HG02870 (cell line): ENCODE data around the gene AIFM2.
"Not testable (repeated sequence)": the region's sequence is repeated elsewhere in the genome, so short reads cannot be mapped to it uniquely, and the experiment has no call there.

Experiments used
- ATAC-seq: cut with Tn5 transposase; IDR thresholded peaks from one replicate; pipeline ENCODE4 v1.9.1; 2021; ENCODE audit warnings: mild to moderate bottlenecking, moderate library complexity; ENCODE audit not compliant: unreplicated experiment

The AIFM2 gene

DNA sequence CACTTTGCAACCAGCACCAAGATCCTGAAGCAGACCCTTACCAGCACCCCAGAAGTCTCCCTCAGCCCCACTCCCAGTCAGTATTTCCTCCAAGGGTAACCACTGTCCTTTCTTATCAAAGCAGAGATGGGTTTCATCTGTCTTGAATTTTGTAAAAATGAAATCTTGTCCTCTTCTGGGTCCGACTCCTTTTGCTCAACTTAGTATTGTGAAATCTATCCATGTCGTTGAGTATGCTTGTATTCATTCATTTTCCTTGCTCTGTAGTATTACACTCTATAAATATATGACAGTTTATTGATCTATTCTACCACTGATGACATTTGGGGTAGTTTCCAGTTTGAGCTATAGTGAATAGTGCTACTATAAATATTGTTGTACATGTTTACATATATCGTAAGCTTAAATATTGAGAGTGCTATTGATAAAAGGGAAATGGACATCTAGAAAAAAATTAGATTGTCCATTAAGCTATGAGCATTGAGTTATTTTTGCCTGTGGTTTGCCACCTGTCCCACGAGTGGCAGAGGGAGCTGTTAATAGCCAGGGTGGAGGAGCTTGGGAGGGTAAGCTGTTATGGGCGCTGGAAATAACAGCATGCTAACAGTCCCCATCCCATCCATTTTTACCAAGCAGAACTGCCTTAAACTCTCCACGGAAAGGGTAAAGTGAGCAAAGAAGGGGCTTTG, 36.5 kb downstream of the AIFM2 start:
- ATAC-seq: no peak

DNA sequence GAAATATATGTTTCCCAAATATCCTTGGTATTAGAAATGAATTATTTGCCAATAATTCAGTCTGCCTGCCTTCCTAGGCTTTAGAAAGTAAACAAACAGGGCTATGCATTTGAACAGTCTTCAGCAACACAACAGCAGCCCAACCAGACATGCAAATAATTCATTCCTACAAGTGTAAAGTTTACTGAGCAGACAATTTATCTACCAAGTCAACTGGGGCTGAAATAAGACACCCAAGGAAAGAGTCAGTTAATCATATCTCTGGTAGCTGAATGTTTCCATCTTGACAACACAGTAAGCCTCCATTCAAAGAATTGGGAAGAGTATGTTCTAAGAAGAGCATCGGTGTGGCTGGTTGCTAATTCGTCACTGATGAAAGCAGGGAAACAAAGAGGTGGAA, 38.4 kb downstream of the AIFM2 start:
- ATAC-seq: no peak

DNA sequence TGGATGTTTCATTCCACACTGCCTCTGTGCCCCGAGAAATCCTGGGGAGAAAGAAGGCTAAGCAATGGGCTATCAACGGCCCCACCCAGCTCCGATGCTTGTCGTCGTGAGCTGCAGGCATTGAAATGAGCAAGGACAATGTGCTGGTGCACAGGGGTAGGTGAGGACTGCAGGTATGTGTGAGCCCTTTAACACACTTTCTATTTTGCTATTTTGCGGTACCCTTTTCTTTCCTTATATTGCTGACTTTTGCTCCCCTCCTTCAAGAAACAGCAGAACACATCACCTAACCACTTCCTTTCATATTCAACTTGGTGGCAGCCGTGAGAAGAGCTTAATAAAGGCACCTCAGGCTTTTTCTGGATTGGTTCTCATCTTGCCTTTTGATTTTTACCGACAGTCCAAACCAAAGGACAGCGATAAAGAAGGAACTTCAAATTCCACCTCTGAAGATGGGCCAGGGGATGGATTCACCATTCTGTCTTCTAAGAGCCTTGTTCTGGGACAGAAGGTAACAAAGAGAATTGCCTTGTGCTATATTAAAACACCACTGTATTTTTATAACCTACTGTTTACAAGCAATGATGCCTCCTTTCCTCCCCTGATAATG, 39.2 kb downstream of the AIFM2 start:
- no peak for ATAC-seq

DNA sequence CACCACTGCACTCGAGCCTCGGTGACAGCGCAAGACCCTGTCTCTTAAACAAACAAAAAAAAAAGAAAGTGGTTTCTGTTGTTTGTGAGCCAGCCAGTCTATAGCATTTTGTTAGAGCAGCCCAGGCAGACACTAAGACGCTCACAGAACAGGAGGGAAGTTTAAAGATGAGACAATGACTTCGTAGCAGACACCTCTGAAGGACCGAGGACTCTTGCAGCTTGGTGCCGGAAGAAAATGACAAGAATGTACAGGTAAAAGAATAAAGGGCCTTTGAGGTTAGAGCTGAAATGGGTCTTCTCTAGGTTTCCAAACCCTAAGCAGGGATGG, 40.3 kb downstream of the AIFM2 start:
- no peak for ATAC-seq

DNA sequence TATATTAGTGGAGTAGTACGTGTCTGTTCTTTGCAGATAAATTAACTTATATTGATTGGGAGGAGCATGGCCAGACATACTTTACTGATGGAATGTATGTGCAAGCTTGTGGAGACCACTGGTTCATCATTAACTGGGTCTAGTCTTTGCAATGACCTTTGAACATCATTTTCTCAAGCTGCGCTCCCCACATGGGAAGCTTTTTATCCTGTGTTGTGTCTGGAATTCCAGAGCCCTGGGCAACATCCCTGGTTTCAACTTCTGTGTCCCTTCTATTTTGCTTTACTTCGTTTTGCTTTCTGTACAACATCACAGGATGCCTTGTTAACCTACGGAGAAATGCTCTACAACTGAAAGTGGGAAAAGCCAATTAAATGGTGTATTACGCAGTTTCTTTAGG, 41.7 kb downstream of the AIFM2 start:
- no peak for ATAC-seq

DNA sequence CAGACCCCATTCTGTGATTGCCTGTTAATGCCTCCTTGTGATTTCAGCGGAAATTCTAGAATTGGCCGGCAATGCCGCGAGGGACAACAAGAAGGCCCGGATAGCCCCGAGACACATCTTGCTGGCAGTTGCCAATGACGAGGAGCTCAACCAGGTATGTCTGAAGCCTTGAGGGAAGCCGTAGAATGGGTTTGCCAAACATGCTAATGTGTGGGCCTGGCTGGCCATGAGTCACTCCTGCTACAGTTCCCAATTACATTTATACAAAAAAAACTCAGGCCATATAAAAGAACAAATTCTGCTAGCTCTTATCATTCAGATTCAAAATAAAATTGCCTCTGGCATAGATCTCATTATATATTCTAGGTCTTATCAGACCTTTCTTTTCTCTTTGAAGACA, 42.6 kb downstream of the AIFM2 start:
- ATAC-seq: no peak

DNA sequence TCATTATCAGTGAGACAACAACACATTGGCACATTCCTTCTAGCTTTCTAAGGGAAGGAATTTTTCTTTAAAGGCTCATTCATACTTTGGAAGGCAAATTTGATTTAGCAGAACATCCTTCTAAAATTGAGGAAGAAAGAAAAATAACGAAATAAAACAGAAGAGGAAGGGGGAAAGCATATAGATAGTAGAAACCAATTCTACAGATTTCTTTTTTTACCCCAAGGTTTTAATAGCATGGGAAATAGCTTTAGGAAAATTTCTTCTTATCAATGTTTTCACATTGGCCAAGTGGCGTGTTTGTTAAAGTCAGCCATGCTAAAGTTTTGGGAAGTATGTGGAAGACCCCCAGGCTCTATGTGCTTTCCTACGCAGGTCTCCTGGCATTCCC, 44.3 kb downstream of the AIFM2 start:
- no peak for ATAC-seq

DNA sequence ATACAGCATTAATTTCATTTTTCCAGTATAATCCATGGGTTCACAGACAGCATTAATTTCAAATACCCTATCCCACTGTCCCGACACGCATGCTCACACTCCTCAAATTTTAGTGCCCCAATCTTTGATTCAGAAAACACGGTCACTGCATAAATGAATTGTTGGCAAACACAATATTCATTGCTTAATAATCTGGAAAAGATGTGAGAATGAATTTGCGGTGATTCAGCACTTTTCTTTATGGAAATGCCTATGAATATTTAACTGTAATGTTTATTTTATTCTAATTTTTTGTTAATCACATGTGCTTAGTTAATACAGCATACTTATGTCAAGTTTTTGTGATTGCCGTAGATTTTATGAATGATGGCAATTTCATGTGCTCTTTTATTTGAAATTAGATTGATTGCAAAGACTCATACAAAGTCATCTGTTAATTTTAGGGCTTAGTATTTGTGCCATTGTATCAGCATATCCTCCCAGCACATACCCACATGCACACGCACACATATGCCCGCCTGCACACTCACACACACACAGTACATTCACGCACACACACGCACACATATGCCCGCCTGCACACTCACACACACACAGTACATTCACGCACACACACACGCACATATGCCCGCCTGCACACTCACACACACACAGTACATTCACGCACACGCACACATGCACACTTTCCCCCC, 44.9 kb downstream of the AIFM2 start:
- no peak for ATAC-seq

DNA sequence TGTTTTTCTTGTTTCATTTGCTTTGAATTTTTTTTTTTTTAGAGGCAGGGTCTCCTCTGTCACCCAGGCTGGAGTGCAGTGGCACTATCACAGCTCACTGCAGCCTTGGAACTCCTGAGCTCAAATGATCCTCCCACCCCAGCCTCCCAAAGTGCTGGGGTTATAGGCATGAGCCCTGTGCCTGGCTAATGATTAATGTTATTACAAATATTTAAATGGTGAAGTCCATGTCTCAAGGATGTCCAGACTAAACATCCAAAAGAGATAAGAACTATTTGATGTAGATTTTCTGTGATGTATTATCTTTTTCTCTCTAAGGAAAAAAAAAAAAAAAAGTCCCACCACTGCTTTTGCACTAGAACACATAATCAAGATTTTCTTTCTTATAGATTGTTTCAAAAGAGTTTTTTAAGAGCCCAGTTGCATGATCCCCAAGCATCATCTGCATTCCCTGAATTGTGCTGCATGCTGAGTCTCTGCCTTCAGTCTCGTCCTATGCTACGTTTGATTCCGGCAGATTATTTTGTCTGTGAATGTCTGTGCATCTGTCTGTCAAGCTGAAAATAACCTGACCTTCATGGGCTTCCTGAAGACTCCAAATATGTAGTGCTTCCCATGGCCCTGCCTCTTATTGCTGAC, 46.5 kb downstream of the AIFM2 start:
- no peak for ATAC-seq

DNA sequence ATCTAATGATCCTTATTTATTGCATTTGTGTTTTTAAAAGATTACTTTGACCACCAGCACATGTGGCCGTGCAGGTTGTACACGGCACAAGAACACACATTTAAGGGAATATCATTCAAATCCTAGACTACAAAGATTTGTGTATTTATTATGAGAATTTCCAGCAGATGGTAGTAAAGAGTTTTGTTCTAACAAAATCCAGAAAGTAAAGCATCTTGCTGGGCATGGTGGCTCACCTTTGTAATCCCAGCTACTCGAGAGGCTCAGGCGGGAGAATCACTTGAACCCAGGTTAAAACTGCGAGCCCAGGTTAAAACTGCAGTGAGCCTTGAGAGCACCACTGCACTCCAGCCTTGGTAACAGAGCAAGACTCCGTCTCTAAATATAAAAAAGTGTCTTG, 48.4 kb downstream of the AIFM2 start:
- no peak for ATAC-seq

DNA sequence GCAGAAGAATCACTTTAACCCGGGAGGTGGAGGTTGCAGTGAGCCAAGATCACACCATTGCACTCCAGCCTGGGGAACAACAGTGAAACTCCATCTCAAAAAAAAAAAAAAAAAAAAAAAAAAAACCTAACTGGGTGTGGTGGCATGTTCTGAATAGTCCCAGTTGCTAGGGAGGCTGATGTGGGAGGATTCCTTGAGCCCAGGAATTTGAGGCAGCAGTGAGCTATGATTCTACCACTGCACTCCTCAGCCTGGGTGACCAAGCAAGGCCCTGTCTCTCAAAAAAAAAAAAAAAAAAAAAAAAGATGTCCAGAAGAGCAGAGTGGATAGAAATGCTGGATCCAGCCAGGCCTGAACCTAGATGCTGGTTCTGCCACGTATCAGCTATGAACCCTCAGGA, 51.8 kb downstream of the AIFM2 start:
- not testable (repeated sequence) for ATAC-seq

DNA sequence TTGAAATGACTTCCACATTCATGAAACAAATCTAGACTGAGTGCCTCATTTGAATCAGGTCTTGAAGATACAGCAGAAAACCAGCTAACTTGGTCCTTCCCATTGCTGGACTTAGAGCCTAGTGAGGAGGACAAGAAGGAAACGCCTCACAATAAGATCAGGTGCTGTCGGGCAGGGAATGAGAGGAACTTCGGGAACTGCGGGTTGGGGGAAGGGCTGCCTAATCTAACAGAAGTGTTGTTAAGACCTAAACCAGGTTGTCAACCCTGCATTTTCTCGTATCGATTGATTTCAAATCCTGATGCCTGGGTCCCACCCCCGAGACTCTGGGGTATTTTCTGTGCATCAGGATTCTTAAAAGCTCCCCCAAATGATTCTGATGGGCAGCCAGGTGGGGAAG, 53.7 kb downstream of the AIFM2 start:
- no peak for ATAC-seq

DNA sequence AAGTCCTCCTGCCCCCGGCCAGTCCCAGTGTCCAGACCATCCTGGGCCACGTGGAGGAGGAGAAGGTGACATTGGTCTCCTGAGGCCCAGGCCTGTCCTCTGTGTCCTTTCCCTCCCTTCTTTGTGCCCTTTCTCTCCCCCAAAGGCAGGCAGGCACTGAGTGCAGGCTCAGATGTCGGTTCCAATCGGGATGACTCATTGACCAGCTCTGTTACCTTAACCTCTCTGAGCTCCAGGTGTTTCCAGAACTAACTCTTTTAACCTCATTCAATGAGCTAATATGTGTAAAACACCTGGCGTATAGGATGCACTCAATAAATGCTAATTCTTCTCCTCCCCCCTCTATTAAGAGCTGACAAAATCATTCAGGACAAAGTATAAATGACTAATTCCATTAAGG, 54.3 kb downstream of the AIFM2 start:
- ATAC-seq: no peak

DNA sequence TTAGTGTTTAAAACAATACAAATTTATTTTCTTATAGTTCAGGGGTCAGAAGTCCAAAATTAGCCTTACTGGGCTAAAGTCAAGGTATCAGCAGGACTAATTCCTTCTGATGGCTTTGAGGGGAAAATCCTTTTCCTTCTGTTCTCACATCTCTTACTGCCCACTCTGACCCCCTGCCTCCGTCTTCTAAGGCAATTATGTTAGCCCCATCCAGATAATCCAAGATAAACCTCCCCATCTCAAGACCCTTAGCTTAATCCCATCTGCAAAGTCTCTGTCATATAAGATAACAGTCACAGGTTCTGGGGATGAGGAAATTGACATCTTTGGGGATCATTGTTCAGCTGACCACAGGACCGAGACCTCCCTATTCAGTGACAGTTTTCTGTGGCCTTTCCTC, 57.7 kb downstream of the AIFM2 start:
- no peak for ATAC-seq

DNA sequence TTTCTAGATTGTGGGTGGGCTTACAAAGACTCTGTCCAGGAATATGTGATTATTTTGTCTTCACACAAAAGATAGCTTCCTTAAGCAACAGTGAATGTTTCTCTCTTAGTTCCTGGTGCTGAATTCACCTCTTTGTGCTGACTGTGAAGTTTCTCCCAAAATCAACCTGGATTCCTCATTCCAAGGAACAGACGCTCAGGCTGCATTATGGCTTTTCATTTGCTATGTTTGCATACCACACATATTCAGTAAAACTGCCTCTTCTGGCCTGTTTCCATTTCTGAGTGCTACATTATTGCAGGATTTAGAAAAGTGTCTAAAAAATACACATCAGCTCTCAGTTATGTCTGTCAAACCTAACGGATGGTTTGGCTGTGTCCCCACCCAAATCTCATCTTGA, 58.5 kb downstream of the AIFM2 start:
- ATAC-seq: no peak

DNA sequence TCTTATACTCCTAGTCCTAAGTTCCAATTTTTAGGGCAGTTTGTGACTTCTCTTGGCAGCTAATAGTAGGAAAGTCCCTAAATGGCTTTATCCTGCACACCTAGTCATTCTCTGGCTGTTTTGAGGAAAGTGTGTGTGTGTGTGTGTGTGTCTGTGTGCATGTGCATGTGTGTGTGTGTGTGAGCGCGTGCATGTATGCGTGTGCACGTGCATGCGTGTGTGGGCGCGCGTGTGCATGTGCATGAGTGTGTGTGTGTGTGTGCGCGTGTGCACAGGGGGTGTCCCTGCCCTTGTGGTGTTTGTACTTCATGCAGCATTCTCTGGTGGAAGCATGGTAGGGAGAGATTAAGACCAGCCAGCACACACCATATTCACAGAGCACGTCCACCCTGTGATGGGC, 61.8 kb downstream of the AIFM2 start:
- ATAC-seq: no peak

DNA sequence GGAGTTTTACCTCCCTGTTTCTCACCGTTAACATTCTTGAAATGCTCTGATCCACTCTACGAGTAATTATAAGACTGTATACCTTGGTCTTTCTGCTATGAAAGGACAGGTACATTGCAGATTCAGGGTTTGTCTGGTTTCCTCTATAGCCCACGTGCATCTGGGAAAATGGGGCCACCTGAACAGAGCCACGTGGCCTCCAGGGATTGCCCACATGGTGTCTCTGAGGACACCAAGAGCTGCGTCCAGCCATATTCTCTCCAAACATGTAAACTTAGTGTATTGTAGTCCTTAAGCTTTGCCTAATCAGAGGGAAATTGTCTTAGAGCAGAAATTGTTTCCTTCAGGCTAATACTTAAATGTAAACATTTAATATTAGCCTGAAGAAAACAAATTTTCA, 63.3 kb downstream of the AIFM2 start:
- no peak for ATAC-seq

DNA sequence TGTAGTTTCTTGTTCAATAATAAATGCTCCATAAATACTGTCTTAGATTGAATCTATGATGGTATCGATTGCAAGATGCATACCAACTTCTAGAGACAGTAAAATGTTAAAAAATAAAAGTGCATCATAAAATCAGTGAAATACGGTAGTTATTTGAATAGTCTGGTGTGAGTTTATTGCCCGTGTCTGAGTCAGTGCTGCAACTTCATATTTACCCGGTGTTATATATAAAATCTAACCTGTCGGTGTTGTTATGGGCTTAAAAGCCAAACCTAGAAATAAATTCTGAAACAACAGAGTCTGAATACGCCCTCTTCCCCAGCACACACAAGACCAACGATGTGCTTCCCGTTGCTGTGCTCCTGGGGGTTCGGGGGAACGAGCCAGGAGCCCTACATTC, 63.7 kb downstream of the AIFM2 start:
- no peak for ATAC-seq

DNA sequence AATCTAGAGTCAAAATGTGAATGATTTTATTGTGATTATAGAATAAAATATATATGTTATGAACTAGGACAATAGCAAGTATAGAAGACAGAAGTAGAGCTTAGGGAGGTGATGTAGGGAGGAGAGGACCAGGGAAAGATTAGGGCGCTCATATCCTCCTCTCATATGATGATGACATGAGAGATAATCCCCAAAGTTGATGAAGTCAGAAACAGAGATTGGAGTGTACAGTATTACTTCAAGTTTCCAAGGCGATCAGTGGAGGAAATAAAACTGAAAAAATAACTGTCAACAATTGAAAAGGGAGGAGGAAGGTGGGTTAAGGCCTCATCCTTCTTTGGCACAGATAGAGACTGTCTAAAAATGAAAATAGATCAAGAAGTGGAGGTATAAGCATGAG, 65.0 kb downstream of the AIFM2 start:
- ATAC-seq: no peak

DNA sequence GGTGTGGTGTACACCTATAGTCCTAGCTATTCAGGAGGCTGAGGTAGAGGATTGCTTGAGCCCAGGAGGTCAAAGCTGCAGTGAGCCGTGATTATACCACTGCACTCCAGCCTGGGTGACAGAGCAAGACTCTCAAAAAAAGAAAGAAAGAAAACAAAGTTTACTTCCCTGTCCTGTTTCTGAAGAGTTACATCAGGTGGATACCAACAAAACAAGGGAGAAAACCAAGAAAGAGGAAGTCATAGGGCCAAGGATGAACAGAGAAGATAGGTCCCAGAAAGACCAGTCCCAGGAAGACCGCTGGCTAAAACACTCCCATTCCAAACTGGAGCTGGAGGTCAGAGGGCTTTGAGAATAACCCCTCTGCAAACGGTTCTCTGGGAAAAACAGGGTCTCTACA, 66.4 kb downstream of the AIFM2 start:
- no peak for ATAC-seq

DNA sequence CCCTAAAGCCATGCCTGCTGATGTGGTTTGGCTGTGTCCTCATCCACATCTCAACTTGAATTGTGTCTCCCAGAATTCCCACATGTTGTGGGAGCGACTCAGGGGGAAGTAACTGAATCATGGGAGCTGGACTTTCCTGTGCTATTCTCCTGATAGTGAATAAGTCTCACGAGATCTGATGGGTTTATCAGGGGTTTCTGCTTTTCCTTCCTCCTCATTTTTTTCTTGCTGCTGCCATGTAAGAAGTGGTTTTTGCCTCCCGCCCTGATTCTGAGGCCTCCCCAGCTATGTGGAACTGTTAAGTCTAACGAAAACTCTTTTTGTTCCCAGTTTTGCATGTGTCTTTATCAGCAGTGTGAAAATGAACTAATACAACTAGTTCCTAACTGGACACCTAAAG, 68.1 kb downstream of the AIFM2 start:
- no peak for ATAC-seq

DNA sequence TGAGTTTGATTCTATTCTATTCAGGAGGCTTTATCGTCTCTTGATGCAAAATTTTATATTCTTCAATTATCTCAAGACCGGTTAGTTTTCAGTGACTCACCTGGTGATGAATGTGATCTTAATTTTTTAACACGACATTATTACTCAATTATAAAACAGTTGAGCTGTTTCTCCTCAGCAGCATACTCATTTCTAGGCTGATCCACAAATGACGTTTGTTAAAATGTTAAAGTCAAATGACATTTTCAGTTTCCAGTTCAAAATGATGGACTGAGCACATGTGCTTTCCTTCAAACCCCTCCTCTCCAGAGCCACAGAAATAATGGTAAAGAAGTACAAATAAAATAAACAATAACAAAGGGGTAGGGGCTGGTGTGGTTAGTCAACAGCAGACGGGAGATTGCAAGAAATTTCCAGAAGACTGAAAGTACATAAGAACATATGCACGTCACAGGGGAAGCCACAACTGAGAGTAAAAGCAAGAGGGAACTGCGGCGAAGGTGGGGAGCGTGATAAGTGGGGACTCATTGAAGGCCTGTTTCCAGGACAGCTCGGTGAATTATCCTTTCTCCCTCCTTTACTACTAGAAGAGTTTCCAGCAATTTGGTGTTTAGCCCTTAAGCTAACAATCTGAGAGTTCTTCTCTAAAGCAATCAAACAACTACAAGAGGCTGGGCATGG, 69.1 kb downstream of the AIFM2 start:
- ATAC-seq: no peak
